Natural killer cell (primary cell): ENCODE measurements around the gene CDC123. TPM values are rescaled to one million over a fixed set of nuclear protein-coding genes. Genes with fewer than 3 reads are reported as not detected.
A peak's percentile ranks its signal among the peaks of the same experiment; 100 is the strongest.

ENCODE experiments used
- ATAC-seq, 3 donors: fragments of 150-1000 bp in 2 of 3; fragments of 200-7000 bp in 1 of 3; cut with Tn5 transposase; 1 replicate in 1 of 3; 2 replicates in 2 of 3; pipeline ENCODE4 v1.10.0; 2021; ENCODE audit warnings: mild to moderate bottlenecking in 2 of 3, moderate library complexity in 2 of 3
- DNase-seq, 2 donors: peaks; one replicate each; pipeline versions ENCODE4 v3.0.0 to v3.0.0-alpha.2; 2013 to 2021; ENCODE audit warnings: mixed read lengths in 1 of 2
- H3K27ac ChIP-seq: one replicate; pipeline ENCODE4 v1.5.1; 2013; ENCODE audit warnings: mild to moderate bottlenecking, low read length
- H3K27me3 ChIP-seq: one replicate; pipeline ENCODE4 v1.6.1; 2013; ENCODE audit warnings: low read length; ENCODE audit not compliant: control insufficient read depth, insufficient read depth
- H3K36me3 ChIP-seq: one replicate; pipeline ENCODE4 v1.6.1; 2013; ENCODE audit warnings: low read length; ENCODE audit not compliant: control insufficient read depth, insufficient read depth
- H3K4me1 ChIP-seq: one replicate; pipeline ENCODE4 v1.6.1; 2013; ENCODE audit warnings: low read length; ENCODE audit not compliant: control insufficient read depth, insufficient read depth
- H3K4me3 ChIP-seq: one replicate; pipeline ENCODE4 v1.5.1; 2013; ENCODE audit warnings: low read length
- H3K9me3 ChIP-seq: one replicate; pipeline ENCODE4 v1.6.1; 2013; ENCODE audit warnings: low read length; ENCODE audit not compliant: control insufficient read depth, insufficient read depth
- H3K27ac Mint-ChIP-seq, 2 donors: one replicate each; pipeline ENCODE4 v1.8.0; 2022; ENCODE audit warnings: mild to moderate bottlenecking in 2 of 2, mixed read lengths in 2 of 2, moderate library complexity in 1 of 2
- H3K27me3 Mint-ChIP-seq, 2 donors: one replicate each; pipeline ENCODE4 v1.8.0; 2022; ENCODE audit warnings: low read depth in 2 of 2, mixed read lengths in 2 of 2
- H3K36me3 Mint-ChIP-seq: one replicate; pipeline ENCODE4 v1.8.0; 2022; ENCODE audit warnings: mixed read lengths
- H3K4me1 Mint-ChIP-seq, 2 donors: one replicate each; pipeline ENCODE4 v1.8.0; 2022; ENCODE audit warnings: mixed read lengths in 2 of 2
- H3K4me3 Mint-ChIP-seq: one replicate; pipeline ENCODE4 v1.8.0; 2022; ENCODE audit warnings: mild to moderate bottlenecking, moderate library complexity, mixed read lengths
- H3K9me3 Mint-ChIP-seq, 2 donors: one replicate each; pipeline ENCODE4 v1.8.0; 2022; ENCODE audit warnings: mixed read lengths in 2 of 2
- CTCF ChIP-seq: fragments of 200-600 bp; IDR thresholded peaks from one replicate; pipeline ENCODE4 v1.8.0; 2022; ENCODE audit warnings: antibody characterized with exemption
- WGBS: methylation state at CpG from one replicate; pipeline ENCODE4 v1.1.7; 2013; ENCODE audit warnings: missing lambda C conversion rate; ENCODE audit not compliant: insufficient coverage; 5-methylcytosine and 5-hydroxymethylcytosine counted together
- intact Hi-C: fragments of 100-400 bp; cut with micrococcal nuclease; formaldehyde crosslinking; loops from one replicate; pipeline ENCODE4 v1.14.2; 2022
- total RNA-seq, 4 donors: library from RNA; stranded (reverse); fragments of 120-200 nt in 1 of 4; gene quantifications; one replicate each; pipeline versions ENCODE4 v1.2.3 to v1.2.4, GENCODE V29; 2013 to 2022

CDC123 gene
- total RNA-seq, 3 donors from 2014 or later (not counting 1 experiment from before 2014, with no cell fraction given): 45.8 to 53.3 (median 47.6) TPM

- ATAC-seq (no peak), DNase-seq (no peak)
- no peak overlapping the region for H3K27ac ChIP-seq
- Mint-ChIP-seq H3K36me3 (peaks cover 21% of the 10 kb centered on the region), H3K4me3 (no peak overlapping the region), H3K27me3 (no peaks in the 10 kb centered on the region), H3K27ac (no peak overlapping the region), H3K9me3 (no peaks in the 10 kb centered on the region), H3K4me1 (peaks cover 20 to 23% of the 10 kb centered on the region in 2 donors)
- 90% methylated on average over 8 of the region's 8 CpGs for WGBS
- H3K4me1 ChIP-seq: peaks cover 17% of the 10 kb centered on the region
- TF ChIP-seq CTCF: no peak
- no peaks in the 10 kb centered on the region for H3K9me3 ChIP-seq
- intact Hi-C loops: no loop called here
- H3K4me3 ChIP-seq: no peak overlapping the region
- H3K27me3 ChIP-seq: no peaks in the 10 kb centered on the region
- H3K36me3 ChIP-seq: peaks cover 46% of the 10 kb centered on the region
These were observed 42.8 kb downstream of the CDC123 start for GRCh38 chr10:12238821-12239220.

DNA sequence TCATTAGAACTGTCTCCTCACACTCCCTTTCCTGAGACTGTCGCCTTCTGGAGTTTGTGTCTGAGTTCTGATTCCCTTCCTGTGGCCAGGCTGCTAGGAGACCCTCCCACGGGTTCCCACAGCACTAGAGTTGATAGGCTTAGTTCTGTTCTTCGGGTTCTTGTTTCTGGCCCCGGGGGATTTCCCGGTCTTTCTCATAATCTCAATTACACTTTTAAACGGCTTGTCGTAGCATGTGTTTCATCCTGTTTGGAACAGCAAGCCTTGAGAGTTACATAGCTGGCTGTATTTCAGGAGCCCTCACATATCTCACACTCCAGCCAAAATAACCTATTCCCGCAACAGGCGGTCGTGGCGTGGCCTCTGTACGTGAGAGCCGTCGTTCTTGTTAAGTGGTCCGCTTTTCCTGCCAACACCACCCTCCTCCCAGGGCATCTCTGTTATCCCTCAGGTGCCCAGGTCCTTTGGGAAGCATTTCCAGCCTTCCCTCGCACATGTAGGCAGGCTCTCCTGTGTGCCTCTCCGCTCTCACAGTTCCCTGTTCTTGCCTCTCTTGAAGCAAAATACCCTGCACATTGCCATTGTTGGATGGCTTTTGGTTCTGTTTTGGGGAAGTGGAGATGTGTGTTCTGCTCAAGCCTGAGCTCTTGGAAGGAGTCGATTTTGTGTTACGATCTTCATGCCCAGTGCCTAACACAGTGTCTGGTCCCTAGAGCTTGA is 46.0 kb downstream of the CDC123 start:
- Mint-ChIP-seq H3K4me3 (no peak overlapping the region), H3K27me3 (no peaks in the 10 kb centered on the region), H3K9me3 (no peaks in the 10 kb centered on the region), H3K4me1 (peaks cover 23 to 24% of the 10 kb centered on the region in 2 donors), H3K36me3 (peaks cover 7% of the 10 kb centered on the region), H3K27ac (peak overlapping the region; percentile 56 to 60)
- H3K27me3 ChIP-seq: no peaks in the 10 kb centered on the region
- peaks cover 21% of the 10 kb centered on the region for H3K4me1 ChIP-seq
- peaks cover 35% of the 10 kb centered on the region for H3K36me3 ChIP-seq
- no peaks in the 10 kb centered on the region for H3K9me3 ChIP-seq
- intact Hi-C loops: no loop called here
- 76% methylated on average over 19 of the region's 19 CpGs for WGBS
- H3K4me3 ChIP-seq: no peak overlapping the region
- H3K27ac ChIP-seq: peak overlapping the region; percentile 33
- no peak for ATAC-seq
- peak in 1 of 2 donors; percentile 18 for DNase-seq
- TF ChIP-seq CTCF: no peak

- H3K36me3 ChIP-seq: peaks cover 24% of the 10 kb centered on the region
- 77% methylated on average over 17 of the region's 18 CpGs for WGBS
- H3K9me3 ChIP-seq: no peaks in the 10 kb centered on the region
These were observed 48.1 kb downstream of the CDC123 start for GRCh38 chr10:12243864-12244620.

More at GRCh38 chr10:12243864-12244620, 48.1 kb downstream of the CDC123 start:
- intact Hi-C loops: no loop called here
- ATAC-seq (peak in 2 of 3 donors; percentile 29 to 77), DNase-seq (no peak)
- Mint-ChIP-seq H3K4me3 (no peak overlapping the region), H3K27ac (peak overlapping the region; percentile 9 to 18), H3K4me1 (peaks cover 23 to 24% of the 10 kb centered on the region in 2 donors), H3K36me3 (peaks cover 7% of the 10 kb centered on the region), H3K27me3 (no peaks in the 10 kb centered on the region), H3K9me3 (no peaks in the 10 kb centered on the region)
- no peak for TF ChIP-seq CTCF
- H3K27ac ChIP-seq: peak overlapping the region; percentile 74
- no peaks in the 10 kb centered on the region for H3K27me3 ChIP-seq
- peaks cover 21% of the 10 kb centered on the region for H3K4me1 ChIP-seq
- no peak overlapping the region for H3K4me3 ChIP-seq
